HepG2 (cell line): ENCODE results near the gene MYOM1. TPM values are rescaled to one million over a fixed set of nuclear protein-coding genes. Genes with fewer than 3 reads are reported as not detected.

ENCODE experiments used
- GATA4 ChIP-seq: sonication (generic); IDR thresholded peaks from 2 replicates; pipeline ENCODE4 v1.6.1; 2016; ENCODE audit warnings: antibody characterized with exemption, low read depth, borderline replicate concordance
- HIVEP1 ChIP-seq: sonication (generic); formaldehyde crosslinking; IDR thresholded peaks from 2 replicates; pipeline ENCODE4 v1.4.0; 2020; ENCODE audit warnings: mild to moderate bottlenecking, missing genetic modification reagents
- MLLT10 ChIP-seq: sonication (generic); formaldehyde crosslinking; IDR thresholded peaks from 2 replicates; pipeline ENCODE4 v1.4.0; 2020; ENCODE audit warnings: missing genetic modification reagents
- MLX ChIP-seq: IDR thresholded peaks from 2 replicates; pipeline ENCODE4 v1.6.1; 2016
- NCOA1 ChIP-seq: sonication (generic); formaldehyde crosslinking; IDR thresholded peaks from 2 replicates; pipeline ENCODE4 v1.9.0; 2021; ENCODE audit warnings: missing genetic modification reagents
- NFATC3 ChIP-seq: sonication (generic); formaldehyde crosslinking; IDR thresholded peaks from 2 replicates; pipeline ENCODE4 v1.5.1; 2020; ENCODE audit warnings: mild to moderate bottlenecking, missing genetic modification reagents
- NFIC ChIP-seq: IDR thresholded peaks from 2 replicates; pipeline ENCODE4 v1.6.1; 2012; ENCODE audit warnings: mild to moderate bottlenecking, low read length, inconsistent platforms
- NKX3-1 ChIP-seq: sonication (generic); formaldehyde crosslinking; IDR thresholded peaks from 2 replicates; pipeline ENCODE4 v1.5.0; 2020; ENCODE audit warnings: missing genetic modification reagents
- PITX1 ChIP-seq: sonication (generic); formaldehyde crosslinking; IDR thresholded peaks from 2 replicates; pipeline ENCODE4 v1.5.1; 2020; ENCODE audit warnings: mild to moderate bottlenecking, missing genetic modification reagents
- REL ChIP-seq: sonication (generic); formaldehyde crosslinking; conservative IDR thresholded peaks from 2 replicates; pipeline ENCODE4 v1.8.0; 2022; ENCODE audit warnings: mild to moderate bottlenecking, missing genetic modification reagents, moderate library complexity
- SUZ12 ChIP-seq: fragments of 150-350 bp; IDR thresholded peaks from 2 replicates; pipeline ENCODE4 v1.6.1; 2014; ENCODE audit warnings: low read depth, low read length
- TCF12 ChIP-seq, 2 experiments: fragments of 450-650 bp in 1 of 2; sonication (generic) in 1 of 2; formaldehyde crosslinking in 1 of 2; IDR thresholded peaks; 2 replicates each; pipeline versions ENCODE4 v1.6.1 to v1.8.0; 2017 to 2022; ENCODE audit warnings: antibody characterized with exemption in 1 of 2, mild to moderate bottlenecking in 1 of 2, missing genetic modification reagents in 1 of 2, moderate library complexity in 1 of 2
- TRIM24 ChIP-seq: sonication (generic); formaldehyde crosslinking; IDR thresholded peaks from 2 replicates; pipeline ENCODE4 v1.8.0; 2022; ENCODE audit warnings: mild to moderate bottlenecking, missing genetic modification reagents
- YEATS4 ChIP-seq: sonication (generic); formaldehyde crosslinking; IDR thresholded peaks from 2 replicates; pipeline ENCODE4 v1.4.0; 2020; ENCODE audit warnings: missing genetic modification reagents, borderline replicate concordance
- ZNF121 ChIP-seq: sonication (generic); formaldehyde crosslinking; IDR thresholded peaks from 2 replicates; pipeline ENCODE4 v1.5.0; 2020; ENCODE audit warnings: mild to moderate bottlenecking, missing genetic modification reagents
- ZNF17 ChIP-seq: sonication (generic); formaldehyde crosslinking; IDR thresholded peaks from 2 replicates; pipeline ENCODE4 v1.5.0; 2020; ENCODE audit warnings: mild to moderate bottlenecking, missing genetic modification reagents
- ZNF30 ChIP-seq: sonication (generic); formaldehyde crosslinking; IDR thresholded peaks from 2 replicates; pipeline ENCODE4 v1.5.0; 2020; ENCODE audit warnings: mild to moderate bottlenecking, missing genetic modification reagents
- ZNF337 ChIP-seq: sonication (generic); formaldehyde crosslinking; IDR thresholded peaks from 2 replicates; pipeline ENCODE4 v1.5.1; 2020; ENCODE audit warnings: missing genetic modification reagents, low read depth, mild to moderate bottlenecking, borderline replicate concordance
- ZNF460 ChIP-seq: sonication (generic); formaldehyde crosslinking; IDR thresholded peaks from 2 replicates; pipeline ENCODE4 v1.5.1; 2020; ENCODE audit warnings: missing genetic modification reagents, mild to moderate bottlenecking, borderline replicate concordance
- ZNF639 ChIP-seq: conservative IDR thresholded peaks from 2 replicates; pipeline ENCODE4 v1.6.1; 2018; ENCODE audit warnings: missing genetic modification reagents
- polyA plus RNA-seq, 8 experiments: library from polyadenylated mRNA; depleted of rRNA in 3 of 8; stranded (reverse) in 7 of 8; unstranded in 1 of 8; fragments of >200 nt; fragmentation: Illumina TruSeq in 4 of 8; extraction: Trizol in 4 of 8; gene quantifications; 2 replicates each; pipeline versions ENCODE4 v1.2.1 to v1.2.3, GENCODE V29; 2011 to 2016; ENCODE audit warnings: low read depth in 4 of 8, missing spikeins in 1 of 8, mixed read lengths in 1 of 8; ENCODE audit not compliant: insufficient read depth in 1 of 8
- total RNA-seq, 5 experiments: library from RNA; depleted of rRNA; stranded (reverse); fragments of >200 nt; fragmentation: Illumina TruSeq; extraction: Trizol; gene quantifications; 2 replicates each; pipeline ENCODE4 v1.2.3, GENCODE V29; 2016; ENCODE audit warnings: low read depth in 1 of 5
- TF ChIP-seq, protein P1 (sequence below): IDR thresholded peaks from 2 replicates; pipeline ENCODE4 v1.6.1; 2016; ENCODE audit warnings: missing biosample characterization, missing genetic modification reagents, low read depth
- TF ChIP-seq, protein P2 (sequence below): sonication (generic); formaldehyde crosslinking; IDR thresholded peaks from 2 replicates; pipeline ENCODE4 v1.4.0; 2020; ENCODE audit warnings: missing genetic modification reagents

Gene MYOM1
- total and polyA plus RNA-seq, 2 of the 13 experiments (the other 11 are each of a cell fraction or from before 2014, with no cell fraction given) = 0.46 to 0.98 TPM

DNA sequence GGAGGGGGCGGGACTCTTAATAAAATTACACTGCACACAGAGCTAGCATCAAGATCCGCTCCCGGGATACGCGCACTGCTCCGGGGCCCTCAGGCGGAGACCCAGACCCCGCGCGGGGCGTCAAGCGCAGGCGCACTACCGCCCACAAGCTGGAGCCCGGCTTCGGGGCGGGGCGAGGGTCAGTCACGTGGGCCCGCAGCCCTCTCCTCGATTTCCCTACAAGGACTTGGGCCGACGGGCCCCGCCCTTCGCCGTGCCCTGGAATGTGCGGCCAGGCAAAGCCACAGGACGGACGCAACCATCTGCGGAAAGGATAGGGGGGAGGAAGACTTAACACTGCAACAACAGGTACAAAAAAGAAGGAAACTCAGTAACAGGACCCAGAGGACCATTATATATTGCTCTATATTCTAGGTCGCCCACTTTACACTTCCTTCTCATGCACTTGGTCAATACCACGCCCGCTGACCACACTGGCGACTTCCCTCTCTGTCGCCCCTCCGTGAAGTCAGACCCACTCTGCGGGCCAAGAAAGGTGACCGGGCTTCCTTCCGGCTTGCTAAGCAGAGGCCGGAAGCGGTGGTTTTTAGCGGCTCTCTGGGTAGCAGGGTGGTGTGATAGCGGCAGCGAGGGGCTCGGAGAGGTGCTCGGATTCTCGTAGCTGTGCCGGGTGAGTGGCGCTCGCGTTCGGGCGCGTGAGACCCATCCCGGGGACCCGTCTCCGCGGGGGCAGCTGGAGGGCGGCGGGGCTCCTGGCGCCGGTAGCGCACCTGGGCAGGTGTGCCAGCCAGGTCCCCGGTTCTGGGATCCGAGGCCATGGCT is 27.7 kb upstream of the MYOM1 start, which contains the start of gene MYL12A (continued):
- TF ChIP-seq TRIM24 (CRISPR knock-in tag) = no peak
- TF ChIP-seq NKX3-1 = no peak
- TF ChIP-seq ZNF460 (CRISPR knock-in tag) = no peak
- no peak for TF ChIP-seq ZNF30
- TF ChIP-seq, protein P1, sequence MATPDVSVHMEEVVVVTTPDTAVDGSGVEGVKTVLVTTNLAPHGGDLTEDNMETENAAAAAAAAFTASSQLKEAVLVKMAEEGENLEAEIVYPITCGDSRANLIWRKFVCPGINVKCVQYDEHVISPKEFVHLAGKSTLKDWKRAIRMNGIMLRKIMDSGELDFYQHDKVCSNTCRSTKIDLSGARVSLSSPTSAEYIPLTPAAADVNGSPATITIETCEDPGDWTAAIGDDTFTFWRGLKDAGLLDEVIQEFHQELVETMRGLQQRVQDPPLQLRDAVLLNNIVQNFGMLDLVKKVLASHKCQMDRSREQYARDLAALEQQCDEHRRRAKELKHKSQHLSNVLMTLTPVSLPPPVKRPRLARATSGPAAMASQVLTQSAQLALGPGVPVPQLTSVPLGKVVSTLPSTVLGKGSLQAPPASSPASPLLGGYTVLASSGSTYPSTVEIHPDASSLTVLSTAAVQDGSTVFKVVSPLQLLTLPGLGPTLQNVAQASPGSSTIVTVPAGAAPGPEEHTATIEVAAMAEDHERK (CRISPR knock-in tag) = no peak
- TF ChIP-seq ZNF639 (CRISPR knock-in tag) = no peak
- peak; percentile 52; the same call in 1 of the 2 replicates for TF ChIP-seq GATA4
- 0 out of 2 replicates have a peak, but pooled peaks have one; percentile 15 for TF ChIP-seq YEATS4 (CRISPR knock-in tag)
- peak; percentile 76 for TF ChIP-seq HIVEP1 (CRISPR knock-in tag)
- peak; percentile 54 for TF ChIP-seq ZNF121 (CRISPR knock-in tag)
- TF ChIP-seq ZNF337 (CRISPR knock-in tag) = no peak
- TF ChIP-seq NFIC = peak; percentile 46; the same call in 1 of the 2 replicates
- no peak for TF ChIP-seq PITX1 (CRISPR knock-in tag)
- no peak for TF ChIP-seq ZNF17
- no peak for TF ChIP-seq MLX
- no peak for TF ChIP-seq SUZ12
- TF ChIP-seq, protein P2, sequence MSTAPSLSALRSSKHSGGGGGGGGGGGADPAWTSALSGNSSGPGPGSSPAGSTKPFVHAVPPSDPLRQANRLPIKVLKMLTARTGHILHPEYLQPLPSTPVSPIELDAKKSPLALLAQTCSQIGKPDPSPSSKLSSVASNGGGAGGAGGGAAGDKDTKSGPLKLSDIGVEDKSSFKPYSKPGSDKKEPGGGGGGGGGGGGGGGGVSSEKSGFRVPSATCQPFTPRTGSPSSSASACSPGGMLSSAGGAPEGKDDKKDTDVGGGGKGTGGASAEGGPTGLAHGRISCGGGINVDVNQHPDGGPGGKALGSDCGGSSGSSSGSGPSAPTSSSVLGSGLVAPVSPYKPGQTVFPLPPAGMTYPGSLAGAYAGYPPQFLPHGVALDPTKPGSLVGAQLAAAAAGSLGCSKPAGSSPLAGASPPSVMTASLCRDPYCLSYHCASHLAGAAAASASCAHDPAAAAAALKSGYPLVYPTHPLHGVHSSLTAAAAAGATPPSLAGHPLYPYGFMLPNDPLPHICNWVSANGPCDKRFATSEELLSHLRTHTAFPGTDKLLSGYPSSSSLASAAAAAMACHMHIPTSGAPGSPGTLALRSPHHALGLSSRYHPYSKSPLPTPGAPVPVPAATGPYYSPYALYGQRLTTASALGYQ (CRISPR knock-in tag) = peak; percentile 24; the same call in 1 of the 2 replicates
- no peak for TF ChIP-seq NFATC3 (CRISPR knock-in tag)
- no peak for TF ChIP-seq REL (CRISPR knock-in tag)
- no peak for TF ChIP-seq TCF12 (IDR thresholded peaks at IDR 0.05)
- TF ChIP-seq TCF12 (CRISPR knock-in tag; IDR thresholded peaks at IDR 0.05) = peak; percentile 76; the same call in 1 of the 2 replicates
- TF ChIP-seq MLLT10 (CRISPR knock-in tag) = no peak
- no peak for TF ChIP-seq NCOA1 (CRISPR knock-in tag)
